HEK293 (cell line): Measurements from ENCODE around the gene ZNF410.

ENCODE experiments used
- REST ChIP-seq: fragments of 450-650 bp; formaldehyde crosslinking; IDR thresholded peaks from 2 replicates; pipeline ENCODE4 v1.5.1; 2016; ENCODE audit warnings: missing biosample characterization, missing genetic modification characterization
- TCF7L2 ChIP-seq: IDR thresholded peaks from 2 replicates; pipeline ENCODE4 v1.6.1; 2011; ENCODE audit warnings: low read depth, mild to moderate bottlenecking, inconsistent platforms, low read length, moderate library complexity, borderline replicate concordance
- ZBTB1 ChIP-seq: fragments of 450-650 bp; formaldehyde crosslinking; IDR thresholded peaks from 2 replicates; pipeline ENCODE4 v1.5.1; 2016; ENCODE audit warnings: missing biosample characterization, missing genetic modification characterization
- ZBTB8A ChIP-seq: fragments of 450-650 bp; formaldehyde crosslinking; IDR thresholded peaks from 2 replicates; pipeline ENCODE4 v1.5.1; 2016; ENCODE audit warnings: missing biosample characterization, missing genetic modification characterization
- ZNF221 ChIP-seq: fragments of 450-650 bp; formaldehyde crosslinking; IDR thresholded peaks from 2 replicates; pipeline ENCODE4 v1.5.1; 2017; ENCODE audit warnings: missing biosample characterization, missing genetic modification characterization, borderline replicate concordance
- ZNF354C ChIP-seq: fragments of 450-650 bp; formaldehyde crosslinking; IDR thresholded peaks from 2 replicates; pipeline ENCODE4 v1.5.1; 2016; ENCODE audit warnings: missing biosample characterization, missing genetic modification characterization, low read depth, borderline replicate concordance
- ZNF510 ChIP-seq: fragments of 450-650 bp; formaldehyde crosslinking; IDR thresholded peaks from 2 replicates; pipeline ENCODE4 v1.5.1; 2018; ENCODE audit warnings: mild to moderate bottlenecking, missing genetic modification characterization, missing biosample characterization; ENCODE audit not compliant: insufficient replicate concordance
- ZNF670 ChIP-seq: fragments of 450-650 bp; formaldehyde crosslinking; IDR thresholded peaks from 2 replicates; pipeline ENCODE4 v1.5.1; 2016; ENCODE audit warnings: missing biosample characterization, missing genetic modification characterization, low read depth
- TF ChIP-seq, protein P1 (sequence below): fragments of 450-650 bp; formaldehyde crosslinking; IDR thresholded peaks from 2 replicates; pipeline ENCODE4 v1.5.1; 2016; ENCODE audit warnings: missing biosample characterization, missing genetic modification characterization
- TF ChIP-seq, protein P2 (sequence below): fragments of 450-650 bp; formaldehyde crosslinking; IDR thresholded peaks from 2 replicates; pipeline ENCODE4 v1.5.1; 2016; ENCODE audit warnings: missing biosample characterization, missing genetic modification characterization

GRCh38 chr14:73936548-73936947 lies 49.9 kb downstream of the ZNF410 start:
- TF ChIP-seq ZNF354C (tag by site-specific recombination) (no peak), ZNF510 (tag by site-specific recombination) (no peak), ZBTB1 (tag by site-specific recombination) (no peak), ZBTB8A (tag by site-specific recombination) (no peak), TCF7L2 (no peak), REST (tag by site-specific recombination) (no peak), ZNF221 (no peak), ZNF670 (no peak)
- TF ChIP-seq, protein P1, sequence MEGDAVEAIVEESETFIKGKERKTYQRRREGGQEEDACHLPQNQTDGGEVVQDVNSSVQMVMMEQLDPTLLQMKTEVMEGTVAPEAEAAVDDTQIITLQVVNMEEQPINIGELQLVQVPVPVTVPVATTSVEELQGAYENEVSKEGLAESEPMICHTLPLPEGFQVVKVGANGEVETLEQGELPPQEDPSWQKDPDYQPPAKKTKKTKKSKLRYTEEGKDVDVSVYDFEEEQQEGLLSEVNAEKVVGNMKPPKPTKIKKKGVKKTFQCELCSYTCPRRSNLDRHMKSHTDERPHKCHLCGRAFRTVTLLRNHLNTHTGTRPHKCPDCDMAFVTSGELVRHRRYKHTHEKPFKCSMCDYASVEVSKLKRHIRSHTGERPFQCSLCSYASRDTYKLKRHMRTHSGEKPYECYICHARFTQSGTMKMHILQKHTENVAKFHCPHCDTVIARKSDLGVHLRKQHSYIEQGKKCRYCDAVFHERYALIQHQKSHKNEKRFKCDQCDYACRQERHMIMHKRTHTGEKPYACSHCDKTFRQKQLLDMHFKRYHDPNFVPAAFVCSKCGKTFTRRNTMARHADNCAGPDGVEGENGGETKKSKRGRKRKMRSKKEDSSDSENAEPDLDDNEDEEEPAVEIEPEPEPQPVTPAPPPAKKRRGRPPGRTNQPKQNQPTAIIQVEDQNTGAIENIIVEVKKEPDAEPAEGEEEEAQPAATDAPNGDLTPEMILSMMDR (tag by site-specific recombination), result no peak
- TF ChIP-seq, protein P2, sequence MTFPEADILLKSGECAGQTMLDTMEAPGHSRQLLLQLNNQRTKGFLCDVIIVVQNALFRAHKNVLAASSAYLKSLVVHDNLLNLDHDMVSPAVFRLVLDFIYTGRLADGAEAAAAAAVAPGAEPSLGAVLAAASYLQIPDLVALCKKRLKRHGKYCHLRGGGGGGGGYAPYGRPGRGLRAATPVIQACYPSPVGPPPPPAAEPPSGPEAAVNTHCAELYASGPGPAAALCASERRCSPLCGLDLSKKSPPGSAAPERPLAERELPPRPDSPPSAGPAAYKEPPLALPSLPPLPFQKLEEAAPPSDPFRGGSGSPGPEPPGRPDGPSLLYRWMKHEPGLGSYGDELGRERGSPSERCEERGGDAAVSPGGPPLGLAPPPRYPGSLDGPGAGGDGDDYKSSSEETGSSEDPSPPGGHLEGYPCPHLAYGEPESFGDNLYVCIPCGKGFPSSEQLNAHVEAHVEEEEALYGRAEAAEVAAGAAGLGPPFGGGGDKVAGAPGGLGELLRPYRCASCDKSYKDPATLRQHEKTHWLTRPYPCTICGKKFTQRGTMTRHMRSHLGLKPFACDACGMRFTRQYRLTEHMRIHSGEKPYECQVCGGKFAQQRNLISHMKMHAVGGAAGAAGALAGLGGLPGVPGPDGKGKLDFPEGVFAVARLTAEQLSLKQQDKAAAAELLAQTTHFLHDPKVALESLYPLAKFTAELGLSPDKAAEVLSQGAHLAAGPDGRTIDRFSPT (tag by site-specific recombination), result no peak
